Neural progenitor cell (in vitro differentiated cells): ENCODE measurements around the gene ABHD4. TPM values are rescaled to one million over a fixed set of nuclear protein-coding genes. Genes with fewer than 3 reads are reported as not detected.

Experiments
- DNase-seq: peaks from one replicate; pipeline ENCODE4 v3.0.0-alpha.2; 2016; ENCODE audit warnings: low spot score
- H2AFZ ChIP-seq: fragments of 200-600 bp; sonication (generic); replicated peaks from 2 replicates; pipeline ENCODE4 v1.6.1; 2016; ENCODE audit warnings: antibody characterized with exemption
- H3F3A ChIP-seq: fragments of 200-600 bp; sonication (generic); 2 replicates; pipeline ENCODE4 v1.6.1; 2016; ENCODE audit warnings: antibody characterized with exemption, low read depth
- H3K27ac ChIP-seq: fragments of 200-600 bp; sonication (generic); 2 replicates; pipeline ENCODE4 v1.5.1; 2016; ENCODE audit warnings: mild to moderate bottlenecking
- H3K27me3 ChIP-seq: fragments of 200-600 bp; sonication (generic); 2 replicates; pipeline ENCODE4 v1.6.1; 2016; ENCODE audit warnings: mild to moderate bottlenecking, moderate library complexity
- H3K36me3 ChIP-seq: fragments of 200-600 bp; sonication (generic); 2 replicates; pipeline ENCODE4 v1.5.1; 2016
- H3K4me1 ChIP-seq: fragments of 200-600 bp; sonication (generic); 2 replicates; pipeline ENCODE4 v1.6.1; 2016; ENCODE audit warnings: mixed run types
- H3K4me2 ChIP-seq: fragments of 200-600 bp; sonication (generic); 2 replicates; pipeline ENCODE4 v1.6.1; 2016
- H3K4me3 ChIP-seq: fragments of 200-600 bp; sonication (generic); 2 replicates; pipeline ENCODE4 v1.5.1; 2016
- H3K79me2 ChIP-seq: fragments of 200-600 bp; sonication (generic); 2 replicates; pipeline ENCODE4 v1.6.1; 2016; ENCODE audit warnings: low read depth
- H3K9ac ChIP-seq: fragments of 200-600 bp; sonication (generic); 2 replicates; pipeline ENCODE4 v1.6.1; 2016
- H3K9me3 ChIP-seq: fragments of 200-600 bp; sonication (generic); 2 replicates; pipeline ENCODE4 v1.5.1; 2016; ENCODE audit warnings: low read depth
- H4K20me1 ChIP-seq: fragments of 200-600 bp; sonication (generic); 2 replicates; pipeline ENCODE4 v1.6.1; 2016; ENCODE audit warnings: low read depth
- H3K27ac Mint-ChIP-seq: 3 replicates; pipeline ENCODE4 v1.8.0; 2021; ENCODE audit warnings: mixed read lengths
- H3K27me3 Mint-ChIP-seq: 2 replicates; pipeline ENCODE4 v1.8.0; 2022; ENCODE audit warnings: low read depth, mild to moderate bottlenecking, inconsistent platforms, moderate library complexity, mixed read lengths; ENCODE audit not compliant: insufficient read depth
- H3K36me3 Mint-ChIP-seq: 3 replicates; pipeline ENCODE4 v1.8.0; 2021; ENCODE audit warnings: mixed read lengths
- H3K4me1 Mint-ChIP-seq: 3 replicates; pipeline ENCODE4 v1.8.0; 2021; ENCODE audit warnings: mixed read lengths
- H3K4me3 Mint-ChIP-seq: 3 replicates; pipeline ENCODE4 v1.8.0; 2021; ENCODE audit warnings: mild to moderate bottlenecking, moderate library complexity, mixed read lengths
- H3K9me3 Mint-ChIP-seq: 3 replicates; pipeline ENCODE4 v1.8.0; 2020; ENCODE audit warnings: mixed read lengths
- EZH2 ChIP-seq: fragments of 200-600 bp; sonication (generic); IDR thresholded peaks from 2 replicates; pipeline ENCODE4 v1.6.1; 2017; ENCODE audit warnings: antibody characterized with exemption, mild to moderate bottlenecking, moderate library complexity
- EZH2phosphoT487 ChIP-seq: fragments of 200-600 bp; sonication (generic); IDR thresholded peaks from 2 replicates; pipeline ENCODE4 v1.6.1; 2017; ENCODE audit warnings: antibody characterized with exemption
- total RNA-seq: library from RNA; depleted of rRNA; stranded (reverse); fragments of >200 nt; gene quantifications from 2 replicates; pipeline ENCODE4 v1.2.3, GENCODE V29; 2015; ENCODE audit warnings: low replicate concordance
- TF ChIP-seq, protein P1 (sequence below): fragments of 200-600 bp; sonication (generic); IDR thresholded peaks from 2 replicates; pipeline ENCODE4 v1.5.1; 2017; ENCODE audit warnings: antibody characterized with exemption, mild to moderate bottlenecking

Gene ABHD4
- total RNA-seq, 1 donor from 2014 or later = 9.3 TPM

DNA sequence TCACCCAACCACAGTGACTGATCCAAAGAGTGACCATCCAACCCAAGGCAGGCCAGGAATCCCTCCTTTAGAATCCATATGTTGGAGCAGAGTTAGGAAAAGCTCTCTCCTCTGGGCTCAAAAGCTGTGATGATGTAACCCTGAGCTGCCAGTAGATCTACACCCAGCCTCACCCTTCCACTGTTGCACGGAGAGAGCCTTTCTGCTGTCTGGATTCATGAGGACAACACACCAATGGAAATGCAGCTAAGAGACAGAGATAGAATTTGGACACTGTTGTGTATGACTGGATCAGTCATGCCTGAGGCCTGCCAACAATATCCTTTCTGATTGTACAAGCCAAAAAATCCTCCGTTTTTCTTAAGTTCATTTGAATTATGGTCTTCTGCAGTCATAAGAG, 50.4 kb downstream of the ABHD4 start:
- H3K36me3 Mint-ChIP-seq = no peaks in the 10 kb centered on the region
- H3K4me1 Mint-ChIP-seq = no peaks in the 10 kb centered on the region
- Histone ChIP-seq H3K9ac (no peak overlapping the region), H3K4me1 (no peaks in the 10 kb centered on the region), H4K20me1 (no peaks in the 10 kb centered on the region), H3K79me2 (no peaks in the 10 kb centered on the region), H3K4me2 (no peak overlapping the region), H3K27ac (no peak overlapping the region), H3K9me3 (no peaks in the 10 kb centered on the region), H3K27me3 (no peaks in the 10 kb centered on the region), H3K36me3 (no peaks in the 10 kb centered on the region), H3K4me3 (no peak overlapping the region), H3F3A (no peaks in the 10 kb centered on the region), H2AFZ (no peak overlapping the region)
- no peak for TF ChIP-seq EZH2phosphoT487
- TF ChIP-seq, protein P1, sequence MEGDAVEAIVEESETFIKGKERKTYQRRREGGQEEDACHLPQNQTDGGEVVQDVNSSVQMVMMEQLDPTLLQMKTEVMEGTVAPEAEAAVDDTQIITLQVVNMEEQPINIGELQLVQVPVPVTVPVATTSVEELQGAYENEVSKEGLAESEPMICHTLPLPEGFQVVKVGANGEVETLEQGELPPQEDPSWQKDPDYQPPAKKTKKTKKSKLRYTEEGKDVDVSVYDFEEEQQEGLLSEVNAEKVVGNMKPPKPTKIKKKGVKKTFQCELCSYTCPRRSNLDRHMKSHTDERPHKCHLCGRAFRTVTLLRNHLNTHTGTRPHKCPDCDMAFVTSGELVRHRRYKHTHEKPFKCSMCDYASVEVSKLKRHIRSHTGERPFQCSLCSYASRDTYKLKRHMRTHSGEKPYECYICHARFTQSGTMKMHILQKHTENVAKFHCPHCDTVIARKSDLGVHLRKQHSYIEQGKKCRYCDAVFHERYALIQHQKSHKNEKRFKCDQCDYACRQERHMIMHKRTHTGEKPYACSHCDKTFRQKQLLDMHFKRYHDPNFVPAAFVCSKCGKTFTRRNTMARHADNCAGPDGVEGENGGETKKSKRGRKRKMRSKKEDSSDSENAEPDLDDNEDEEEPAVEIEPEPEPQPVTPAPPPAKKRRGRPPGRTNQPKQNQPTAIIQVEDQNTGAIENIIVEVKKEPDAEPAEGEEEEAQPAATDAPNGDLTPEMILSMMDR = no peak
- TF ChIP-seq EZH2 = no peak
- no peaks in the 10 kb centered on the region for H3K27me3 Mint-ChIP-seq
- H3K4me3 Mint-ChIP-seq = no peak overlapping the region
- H3K9me3 Mint-ChIP-seq = no peaks in the 10 kb centered on the region
- H3K27ac Mint-ChIP-seq = no peak overlapping the region
- no peak for DNase-seq

DNA sequence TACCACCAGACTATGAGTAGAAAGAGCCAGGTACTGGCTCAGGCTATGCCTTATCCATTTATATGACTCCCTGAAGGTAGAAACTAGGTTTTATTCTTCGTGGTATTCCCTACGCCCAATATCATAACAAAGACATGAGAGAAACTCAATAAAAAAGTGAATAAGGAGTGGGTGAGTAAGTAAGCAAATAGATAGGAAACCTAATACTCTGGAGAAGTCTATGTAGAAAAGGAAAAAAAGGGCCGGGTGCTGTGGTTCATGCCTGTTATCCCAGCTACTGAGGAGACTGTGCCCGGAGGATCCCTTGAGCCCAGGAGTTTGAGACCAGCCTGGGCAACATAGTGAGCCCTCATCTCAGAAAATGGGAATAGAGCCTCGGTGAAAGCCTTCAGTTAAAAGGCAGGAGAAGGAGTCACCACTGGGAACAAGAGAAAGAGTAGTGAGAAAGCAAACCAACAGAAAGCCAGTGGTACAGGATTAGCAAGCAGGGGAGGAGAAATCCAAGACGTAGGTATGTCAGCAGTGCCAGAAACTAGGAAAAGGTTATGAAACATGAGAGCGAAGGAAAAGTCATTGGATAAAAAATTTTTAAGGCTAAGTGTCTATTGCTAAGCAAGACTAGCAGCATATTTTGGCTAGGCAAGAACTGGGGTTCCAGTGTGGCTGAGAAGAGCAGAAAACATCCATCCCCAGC, 52.1 kb downstream of the ABHD4 start:
- no peaks in the 10 kb centered on the region for H3K9me3 ChIP-seq
- peaks cover 2% of the 10 kb centered on the region for H3K27me3 Mint-ChIP-seq
- no peak overlapping the region for H2AFZ ChIP-seq

DNA sequence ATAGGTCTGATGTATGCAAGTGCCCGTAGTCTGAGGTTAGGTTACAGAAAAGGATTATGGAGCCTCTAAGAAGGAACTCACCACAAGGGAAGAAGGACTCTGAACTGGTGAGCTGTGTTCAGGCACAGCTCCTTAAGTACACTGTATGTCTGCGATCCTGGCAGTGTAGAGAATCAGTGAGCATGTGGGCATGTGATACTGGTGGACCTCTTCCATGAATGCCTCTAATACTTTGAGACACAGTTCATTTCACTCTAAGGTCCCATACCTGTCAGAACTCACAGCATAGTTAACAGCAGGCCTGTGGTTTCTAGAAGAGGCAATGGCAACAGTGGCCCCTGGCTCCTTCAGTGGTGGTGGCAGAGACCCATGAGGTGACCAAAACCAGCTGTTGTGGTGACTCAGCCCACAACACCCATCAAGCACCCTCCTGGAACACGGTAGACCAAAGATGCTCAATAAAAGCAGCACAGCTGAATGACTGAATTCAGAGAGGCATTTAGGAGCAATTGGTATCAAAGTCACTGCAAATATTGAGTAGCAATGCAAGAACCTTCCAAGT, 52.9 kb downstream of the ABHD4 start:
- Histone ChIP-seq H3K4me1 (no peaks in the 10 kb centered on the region), H3K4me3 (no peak overlapping the region), H3F3A (no peaks in the 10 kb centered on the region), H3K4me2 (no peak overlapping the region), H3K27ac (no peak overlapping the region), H3K79me2 (no peaks in the 10 kb centered on the region), H3K36me3 (no peaks in the 10 kb centered on the region), H3K9ac (no peak overlapping the region), H4K20me1 (no peaks in the 10 kb centered on the region), H3K27me3 (no peaks in the 10 kb centered on the region), H3K9me3 (no peaks in the 10 kb centered on the region), H2AFZ (no peak overlapping the region)
- Mint-ChIP-seq H3K4me1 (no peaks in the 10 kb centered on the region), H3K27me3 (peaks cover 2% of the 10 kb centered on the region), H3K4me3 (no peak overlapping the region), H3K36me3 (no peaks in the 10 kb centered on the region), H3K27ac (no peak overlapping the region), H3K9me3 (no peaks in the 10 kb centered on the region)
- TF ChIP-seq EZH2phosphoT487 (no peak), EZH2 (no peak)
- TF ChIP-seq, protein P1 = no peak
- DNase-seq = no peak

More for the DNA sequence above, 52.1 kb downstream of the ABHD4 start:
- TF ChIP-seq EZH2 (no peak), EZH2phosphoT487 (no peak)
- TF ChIP-seq, protein P1 = no peak
- Histone ChIP-seq H3K27ac (no peak overlapping the region), H3K27me3 (no peaks in the 10 kb centered on the region), H3K4me2 (no peak overlapping the region), H4K20me1 (no peaks in the 10 kb centered on the region), H3K4me3 (no peak overlapping the region), H3K4me1 (no peaks in the 10 kb centered on the region), H3K79me2 (no peaks in the 10 kb centered on the region), H3K36me3 (no peaks in the 10 kb centered on the region), H3K9ac (no peak overlapping the region), H3F3A (no peaks in the 10 kb centered on the region)
- no peak for DNase-seq
- Mint-ChIP-seq H3K36me3 (no peaks in the 10 kb centered on the region), H3K4me3 (no peak overlapping the region), H3K9me3 (no peaks in the 10 kb centered on the region), H3K27ac (no peak overlapping the region), H3K4me1 (no peaks in the 10 kb centered on the region)
